Heart left ventricle (tissue), 13 donors: ENCODE data around the gene PTCD1.

Experiments
- POLR2A ChIP-seq, 2 donors: fragments of 450-650 bp; IDR thresholded peaks; one replicate each; pipeline ENCODE4 v1.6.1; 2017; ENCODE audit warnings: antibody characterized with exemption in 2 of 2, mild to moderate bottlenecking in 2 of 2, moderate library complexity in 2 of 2
- TF ChIP-seq, protein P1 (sequence below), 12 donors: fragments of 200-600 bp; sonication (generic) in 4 of 12; IDR thresholded peaks; one replicate each; pipeline versions ENCODE4 v1.5.0 to v1.8.0; 2018 to 2022; ENCODE audit warnings: antibody characterized with exemption in 12 of 12, mild to moderate bottlenecking in 5 of 12
- donor health status: ischemic (EF 13 %, LVEDD 7.1; RV severe dilation, severe dysfunction).
- donor health status: DM: no; HTN: yes; CAD: no.
- donor health status: DM: no; HTN: no; CAD: no.
- donor health status: ischemic (EF 25% LVEDD 6.9; RV normal size, moderate dysfunction).
- donor health status: ischemic (EF 25% LVEDD 5.7; RV mildly dilated, moderate dysfunction).
- donor health status: ischemic (EF 35%, LVEDD 5.7; RV mildly dilated, moderate dysfunction).
- donor health status: nonischemic (EF 11% LVEDD 7.7; RV severe dilation, severe dysfunction).
- donor health status: DM: yes; HTN: yes; CAD: no.
- donor health status: PGD.
- donor health status: ischemic (EF 29% LVEDD 5.4; RV normal size, mild dysfunction).
- donor health status: nonischemic (EF 23%, LVEDD 6.1; RV moderate dilation, normal function).

- TF ChIP-seq, protein P1, sequence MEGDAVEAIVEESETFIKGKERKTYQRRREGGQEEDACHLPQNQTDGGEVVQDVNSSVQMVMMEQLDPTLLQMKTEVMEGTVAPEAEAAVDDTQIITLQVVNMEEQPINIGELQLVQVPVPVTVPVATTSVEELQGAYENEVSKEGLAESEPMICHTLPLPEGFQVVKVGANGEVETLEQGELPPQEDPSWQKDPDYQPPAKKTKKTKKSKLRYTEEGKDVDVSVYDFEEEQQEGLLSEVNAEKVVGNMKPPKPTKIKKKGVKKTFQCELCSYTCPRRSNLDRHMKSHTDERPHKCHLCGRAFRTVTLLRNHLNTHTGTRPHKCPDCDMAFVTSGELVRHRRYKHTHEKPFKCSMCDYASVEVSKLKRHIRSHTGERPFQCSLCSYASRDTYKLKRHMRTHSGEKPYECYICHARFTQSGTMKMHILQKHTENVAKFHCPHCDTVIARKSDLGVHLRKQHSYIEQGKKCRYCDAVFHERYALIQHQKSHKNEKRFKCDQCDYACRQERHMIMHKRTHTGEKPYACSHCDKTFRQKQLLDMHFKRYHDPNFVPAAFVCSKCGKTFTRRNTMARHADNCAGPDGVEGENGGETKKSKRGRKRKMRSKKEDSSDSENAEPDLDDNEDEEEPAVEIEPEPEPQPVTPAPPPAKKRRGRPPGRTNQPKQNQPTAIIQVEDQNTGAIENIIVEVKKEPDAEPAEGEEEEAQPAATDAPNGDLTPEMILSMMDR (IDR thresholded peaks at IDR 0.05) = no peak
- no peak for TF ChIP-seq POLR2A (IDR thresholded peaks at IDR 0.05)
These were observed 30.7 kb downstream of the PTCD1 start for GRCh38 chr7:99407872-99408378.
